Measurements from ENCODE around the gene MYD88.

GRCh38 chr3:38163841-38164642 is 25.6 kb downstream of the MYD88 start:
- TF ChIP-seq CTCF (conservative IDR thresholded peaks at IDR 0.05; ENCODE audit: low read depth, low read length) (no peak), EZH2 (IDR thresholded peaks at IDR 0.05; ENCODE audit: low read length, unreplicated experiment) (no peak), EZH2phosphoT487 (IDR thresholded peaks at IDR 0.05; ENCODE audit: borderline replicate concordance, low read length) (no peak)

All from PC-3 (cell line).